ENCODE data around the gene SLC30A2.

- TF ChIP-seq CTCF (IDR thresholded peaks at IDR 0.05), result no peak
- TF ChIP-seq POLR2A (IDR thresholded peaks at IDR 0.05), result no peak
Measured at GRCh38 chr1:26025060-26025459, 20.9 kb downstream of the SLC30A2 start.
